B cell (primary cell): Measurements from ENCODE around the gene PRR7. TPM values are rescaled to one million over a fixed set of nuclear protein-coding genes. Genes with fewer than 3 reads are reported as not detected.

Source experiments
- ATAC-seq: fragments of 200-7000 bp; cut with Tn5 transposase; one replicate; pipeline ENCODE4 v1.10.0; 2021; ENCODE audit warnings: low read depth, mild to moderate bottlenecking, moderate number of reproducible peaks, moderate library complexity
- CTCF ChIA-PET: fragments of 350-600 bp; sonication (Branson Sonifier 250); formaldehyde crosslinking; loops from one replicate; lab custom pipeline; 2021; ENCODE audit warnings: antibody characterized with exemption, inconsistent platforms; lab: Charles Lee
- POLR2A ChIA-PET: fragments of 350-600 bp; sonication (Branson Sonifier 250); formaldehyde crosslinking; loops from one replicate; lab custom pipeline; 2021; ENCODE audit warnings: antibody characterized with exemption; lab: Charles Lee
- DNase-seq: peaks from one replicate; pipeline ENCODE4 v3.0.0; 2013
- H2AFZ ChIP-seq: 2 replicates; pipeline ENCODE4 v1.6.1; 2012; ENCODE audit warnings: mild to moderate bottlenecking, low read depth, low read length; ENCODE audit not compliant: insufficient read depth, poor library complexity, severe bottlenecking
- H3K27ac ChIP-seq, 2 donors: 1 replicate in 1 of 2; 2 replicates in 1 of 2; pipeline ENCODE4 v1.5.1; 2012 to 2013; ENCODE audit warnings: low read length in 2 of 2, mild to moderate bottlenecking in 2 of 2, moderate library complexity in 1 of 2
- H3K27me3 ChIP-seq, 4 experiments: fragments of 200-600 bp in 1 of 4; sonication (generic) in 1 of 4; replicated peaks in 1 of 4; 1 replicate in 2 of 4; 2 replicates in 2 of 4; pipeline versions ENCODE4 v1.6.1 to v1.7.0; 2013 to 2016; ENCODE audit warnings: low read length in 3 of 4, mild to moderate bottlenecking in 2 of 4, mixed read lengths in 1 of 4, moderate library complexity in 1 of 4; ENCODE audit not compliant: insufficient read depth in 4 of 4, control insufficient read depth in 3 of 4; ENCODE audit errors: control extremely low read depth in 1 of 4
- H3K36me3 ChIP-seq, 2 experiments: replicated peaks in 1 of 2; 1 replicate in 1 of 2; 2 replicates in 1 of 2; pipeline versions ENCODE4 v1.6.1 to v1.7.1; 2013; ENCODE audit warnings: low read length in 1 of 2; ENCODE audit not compliant: insufficient read depth in 2 of 2, control insufficient read depth in 1 of 2; ENCODE audit errors: control extremely low read depth in 1 of 2, extremely low read depth in 1 of 2
- H3K4me1 ChIP-seq, 2 donors: fragments of 200-600 bp in 1 of 2; sonication (generic) in 1 of 2; 1 replicate in 1 of 2; 2 replicates in 1 of 2; pipeline versions ENCODE4 v1.5.1 to v1.6.1; 2013 to 2017; ENCODE audit warnings: low read length in 2 of 2; ENCODE audit not compliant: control insufficient read depth in 2 of 2, insufficient read depth in 2 of 2
- H3K4me2 ChIP-seq: replicated peaks from 2 replicates; pipeline ENCODE3; 2012; ENCODE audit warnings: mild to moderate bottlenecking, low read depth, low read length; ENCODE audit not compliant: poor library complexity, severe bottlenecking
- H3K4me3 ChIP-seq, 5 experiments: fragments of 200-600 bp in 1 of 5; sonication (generic) in 1 of 5; 1 replicate in 3 of 5; 2 replicates in 2 of 5; pipeline versions ENCODE4 v1.5.1 to v1.7.0; 2011 to 2016; ENCODE audit warnings: low read length in 4 of 5, mild to moderate bottlenecking in 4 of 5, low read depth in 2 of 5, control low read depth in 1 of 5, moderate library complexity in 1 of 5; ENCODE audit not compliant: insufficient read depth in 1 of 5; ENCODE audit errors: control extremely low read depth in 1 of 5, extremely low read depth in 1 of 5
- H3K79me2 ChIP-seq: fragments of 200-600 bp; sonication (generic); one replicate; pipeline ENCODE4 v1.6.0; 2016; ENCODE audit warnings: low read length; ENCODE audit not compliant: control insufficient read depth, insufficient read depth
- H3K9ac ChIP-seq: fragments of 200-600 bp; sonication (generic); 2 replicates; pipeline ENCODE4 v1.6.1; 2017; ENCODE audit warnings: mild to moderate bottlenecking, low read length, moderate library complexity
- H3K9me3 ChIP-seq, 3 donors: one replicate each; pipeline versions ENCODE4 v1.6.1 to v1.7.1; 2013; ENCODE audit warnings: low read length in 2 of 3; ENCODE audit not compliant: control insufficient read depth in 2 of 3, insufficient read depth in 1 of 3; ENCODE audit errors: control extremely low read depth in 1 of 3
- H4K20me1 ChIP-seq: 2 replicates; pipeline ENCODE4 v1.6.0; 2012; ENCODE audit warnings: mild to moderate bottlenecking, low read length; ENCODE audit not compliant: insufficient read depth, control insufficient read depth, poor library complexity, severe bottlenecking
- H3K27ac Mint-ChIP-seq: one replicate; pipeline ENCODE4 v1.8.0; 2021; ENCODE audit warnings: mixed read lengths
- H3K27me3 Mint-ChIP-seq: one replicate; pipeline ENCODE4 v1.8.0; 2021; ENCODE audit warnings: mixed read lengths
- H3K4me1 Mint-ChIP-seq: one replicate; pipeline ENCODE4 v1.8.0; 2021; ENCODE audit warnings: mixed read lengths
- H3K4me3 Mint-ChIP-seq: one replicate; pipeline ENCODE4 v1.8.0; 2021; ENCODE audit warnings: mixed read lengths
- H3K9me3 Mint-ChIP-seq: one replicate; pipeline ENCODE4 v1.8.0; 2022; ENCODE audit warnings: mixed read lengths; ENCODE audit not compliant: insufficient read depth
- EZH2 ChIP-seq: IDR thresholded peaks from 2 replicates; pipeline ENCODE4 v1.6.1; 2012; ENCODE audit warnings: borderline replicate concordance, low read depth, mild to moderate bottlenecking, moderate library complexity, low read length; ENCODE audit not compliant: insufficient read depth, poor library complexity, severe bottlenecking
- WGBS: methylation state at CpG from one replicate; pipeline ENCODE4 v1.1.5; 2013; ENCODE audit warnings: missing lambda C conversion rate; ENCODE audit not compliant: insufficient coverage; 5-methylcytosine and 5-hydroxymethylcytosine counted together
- intact Hi-C: fragments of 100-400 bp; cut with micrococcal nuclease; formaldehyde crosslinking; loops from one replicate; pipeline ENCODE4 v1.10.0; 2022
- polyA plus RNA-seq: library from polyadenylated mRNA; depleted of rRNA; stranded (reverse); fragments of >200 nt; gene quantifications from 2 replicates; pipeline ENCODE4 v1.2.3, GENCODE V29; 2012
- total RNA-seq, 2 donors: library from RNA; stranded (reverse); fragments of 120-200 nt in 1 of 2; gene quantifications; 1 replicate in 1 of 2; 2 replicates in 1 of 2; pipeline versions ENCODE4 v1.2.3 to v1.2.4, GENCODE V29; 2013 to 2022
- TF ChIP-seq, protein P1 (sequence below): fragments of 200-600 bp; IDR thresholded peaks from one replicate; pipeline ENCODE4 v1.8.0; 2022; ENCODE audit warnings: antibody characterized with exemption, mild to moderate bottlenecking

The PRR7 gene
- total and polyA plus RNA-seq, 2 donors (not counting 1 experiment from before 2014, with no cell fraction given), result 4.8 to 84.4 TPM

DNA sequence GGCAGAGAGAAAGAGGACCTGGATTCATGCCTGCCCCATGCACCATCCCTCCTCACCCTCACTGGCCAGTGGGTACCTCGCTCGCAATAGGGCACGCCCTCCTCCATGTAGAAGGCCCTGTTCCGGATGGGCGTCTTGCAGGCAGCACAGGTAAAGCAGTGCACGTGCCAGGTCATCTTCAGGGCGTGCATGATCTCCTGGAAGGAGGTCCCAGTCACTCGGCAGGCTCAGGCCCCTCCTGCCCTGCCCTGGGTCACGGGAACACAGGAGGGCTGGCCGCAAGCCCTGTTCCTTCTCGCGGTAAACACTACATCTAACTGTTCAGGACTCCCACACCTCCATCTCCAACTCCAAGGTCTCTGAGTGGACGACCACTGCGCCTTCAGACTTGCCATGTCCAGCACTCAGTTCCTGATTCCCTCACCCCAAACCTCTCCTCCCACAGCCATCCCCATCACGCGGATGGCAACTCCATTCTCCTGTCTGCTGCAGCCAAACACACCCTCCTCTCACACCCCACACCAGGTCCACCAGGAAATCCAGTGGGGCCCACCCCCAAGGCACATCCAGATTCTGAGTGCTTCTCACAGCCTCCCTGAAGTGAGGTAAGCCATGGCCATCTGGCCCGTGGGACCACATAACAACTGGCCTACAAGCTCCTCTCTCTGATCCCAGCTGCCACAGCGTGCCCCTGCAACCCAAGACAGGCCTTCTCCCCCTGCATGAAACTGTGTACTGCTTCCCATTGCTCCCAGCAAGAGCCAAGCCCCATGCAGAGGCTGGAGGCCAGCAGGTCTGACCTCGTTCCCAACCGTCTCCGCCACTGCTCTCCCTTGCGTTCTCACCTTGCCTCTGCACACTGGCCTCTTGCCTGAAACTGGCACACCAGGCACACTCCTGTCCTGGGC, 37.6 kb downstream of the PRR7 start:
- Histone ChIP-seq H3K9me3 (no peaks in the 10 kb centered on the region), H3K4me3 (no peak overlapping the region), H3K4me2 (no peak overlapping the region), H3K27me3 (no peaks in the 10 kb centered on the region), H3K9ac (no peak overlapping the region), H2AFZ (no peak overlapping the region), H3K4me1 (peaks cover 8% of the 10 kb centered on the region in 2 donors), H4K20me1 (no peaks in the 10 kb centered on the region), H3K79me2 (no peaks in the 10 kb centered on the region), H3K36me3 (peaks cover 0 to 8% of the 10 kb centered on the region in 2 experiments), H3K27ac (no peak overlapping the region)
- intact Hi-C loops, result no loop called here
- POLR2A ChIA-PET, result interaction anchor here (0.5 kb wide), 1 partner anchor 10 kb away, joined by 5 read pairs; no protein-coding TSS in a partner anchor
- CTCF ChIA-PET, result no interaction called here
- Mint-ChIP-seq H3K27ac (no peak overlapping the region), H3K4me3 (no peak overlapping the region), H3K4me1 (peaks cover 9% of the 10 kb centered on the region), H3K27me3 (no peaks in the 10 kb centered on the region), H3K9me3 (no peaks in the 10 kb centered on the region)
- TF ChIP-seq EZH2, result no peak
- TF ChIP-seq, protein P1, sequence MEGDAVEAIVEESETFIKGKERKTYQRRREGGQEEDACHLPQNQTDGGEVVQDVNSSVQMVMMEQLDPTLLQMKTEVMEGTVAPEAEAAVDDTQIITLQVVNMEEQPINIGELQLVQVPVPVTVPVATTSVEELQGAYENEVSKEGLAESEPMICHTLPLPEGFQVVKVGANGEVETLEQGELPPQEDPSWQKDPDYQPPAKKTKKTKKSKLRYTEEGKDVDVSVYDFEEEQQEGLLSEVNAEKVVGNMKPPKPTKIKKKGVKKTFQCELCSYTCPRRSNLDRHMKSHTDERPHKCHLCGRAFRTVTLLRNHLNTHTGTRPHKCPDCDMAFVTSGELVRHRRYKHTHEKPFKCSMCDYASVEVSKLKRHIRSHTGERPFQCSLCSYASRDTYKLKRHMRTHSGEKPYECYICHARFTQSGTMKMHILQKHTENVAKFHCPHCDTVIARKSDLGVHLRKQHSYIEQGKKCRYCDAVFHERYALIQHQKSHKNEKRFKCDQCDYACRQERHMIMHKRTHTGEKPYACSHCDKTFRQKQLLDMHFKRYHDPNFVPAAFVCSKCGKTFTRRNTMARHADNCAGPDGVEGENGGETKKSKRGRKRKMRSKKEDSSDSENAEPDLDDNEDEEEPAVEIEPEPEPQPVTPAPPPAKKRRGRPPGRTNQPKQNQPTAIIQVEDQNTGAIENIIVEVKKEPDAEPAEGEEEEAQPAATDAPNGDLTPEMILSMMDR, result no peak
- ATAC-seq (no peak), DNase-seq (no peak)
- 99% methylated on average over 21 of the region's 22 CpGs for WGBS
